ENCODE results near the gene MYH6.

The MYH6 gene

DNA sequence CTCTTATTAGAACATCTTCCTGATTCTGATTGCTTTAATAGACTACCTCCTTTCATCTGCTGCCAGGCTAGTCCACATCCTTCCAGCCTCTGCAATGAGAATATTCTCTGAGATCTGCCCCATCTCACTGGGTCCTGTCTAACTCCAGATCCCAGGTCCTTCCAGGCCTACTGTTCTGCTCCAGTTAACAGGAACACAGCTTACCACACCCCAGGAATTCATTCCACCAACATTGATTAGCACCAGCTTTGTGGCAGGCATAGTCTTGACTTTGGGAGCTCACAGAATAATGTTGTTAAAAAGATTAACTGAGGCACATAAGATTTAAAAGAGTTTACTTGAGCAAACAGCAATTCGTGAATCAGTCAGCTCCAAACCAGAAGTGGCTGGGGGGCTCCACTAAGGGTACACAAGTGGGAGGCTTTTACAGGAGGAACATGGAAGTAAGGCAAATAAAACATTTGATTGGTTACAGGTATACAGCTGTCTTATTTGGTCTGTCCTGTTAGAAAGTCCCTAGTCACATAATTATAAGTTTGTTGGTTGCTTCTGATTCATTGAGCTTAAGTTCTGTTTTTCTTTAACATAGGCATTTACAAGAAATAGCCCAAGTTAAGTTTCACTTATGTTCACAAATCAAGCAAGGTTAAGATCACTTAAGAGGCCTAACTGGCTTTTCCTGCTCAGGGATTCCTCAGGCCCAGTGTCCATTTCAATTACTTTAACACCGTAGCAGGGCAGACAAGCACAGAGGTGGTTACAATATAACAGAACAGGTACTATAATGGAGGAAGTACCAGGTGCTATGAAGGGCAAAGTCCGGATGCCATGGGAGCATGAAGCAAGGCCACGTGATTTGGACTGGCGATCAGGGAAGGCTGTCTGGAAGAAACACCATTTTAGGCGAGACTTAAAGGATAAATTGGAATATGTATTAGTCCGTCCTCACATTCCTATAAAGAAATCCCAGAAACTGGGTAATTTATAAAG is 39.6 kb upstream of the MYH6 start:
- no peak overlapping the region for H3K4me3 ChIP-seq (ENCODE audit: low read length)
- TF ChIP-seq, protein P1, sequence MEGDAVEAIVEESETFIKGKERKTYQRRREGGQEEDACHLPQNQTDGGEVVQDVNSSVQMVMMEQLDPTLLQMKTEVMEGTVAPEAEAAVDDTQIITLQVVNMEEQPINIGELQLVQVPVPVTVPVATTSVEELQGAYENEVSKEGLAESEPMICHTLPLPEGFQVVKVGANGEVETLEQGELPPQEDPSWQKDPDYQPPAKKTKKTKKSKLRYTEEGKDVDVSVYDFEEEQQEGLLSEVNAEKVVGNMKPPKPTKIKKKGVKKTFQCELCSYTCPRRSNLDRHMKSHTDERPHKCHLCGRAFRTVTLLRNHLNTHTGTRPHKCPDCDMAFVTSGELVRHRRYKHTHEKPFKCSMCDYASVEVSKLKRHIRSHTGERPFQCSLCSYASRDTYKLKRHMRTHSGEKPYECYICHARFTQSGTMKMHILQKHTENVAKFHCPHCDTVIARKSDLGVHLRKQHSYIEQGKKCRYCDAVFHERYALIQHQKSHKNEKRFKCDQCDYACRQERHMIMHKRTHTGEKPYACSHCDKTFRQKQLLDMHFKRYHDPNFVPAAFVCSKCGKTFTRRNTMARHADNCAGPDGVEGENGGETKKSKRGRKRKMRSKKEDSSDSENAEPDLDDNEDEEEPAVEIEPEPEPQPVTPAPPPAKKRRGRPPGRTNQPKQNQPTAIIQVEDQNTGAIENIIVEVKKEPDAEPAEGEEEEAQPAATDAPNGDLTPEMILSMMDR (conservative IDR thresholded peaks at IDR 0.05; ENCODE audit: low read length), result no peak
- DNase-seq (ENCODE audit: low read depth), result no peak

DNA sequence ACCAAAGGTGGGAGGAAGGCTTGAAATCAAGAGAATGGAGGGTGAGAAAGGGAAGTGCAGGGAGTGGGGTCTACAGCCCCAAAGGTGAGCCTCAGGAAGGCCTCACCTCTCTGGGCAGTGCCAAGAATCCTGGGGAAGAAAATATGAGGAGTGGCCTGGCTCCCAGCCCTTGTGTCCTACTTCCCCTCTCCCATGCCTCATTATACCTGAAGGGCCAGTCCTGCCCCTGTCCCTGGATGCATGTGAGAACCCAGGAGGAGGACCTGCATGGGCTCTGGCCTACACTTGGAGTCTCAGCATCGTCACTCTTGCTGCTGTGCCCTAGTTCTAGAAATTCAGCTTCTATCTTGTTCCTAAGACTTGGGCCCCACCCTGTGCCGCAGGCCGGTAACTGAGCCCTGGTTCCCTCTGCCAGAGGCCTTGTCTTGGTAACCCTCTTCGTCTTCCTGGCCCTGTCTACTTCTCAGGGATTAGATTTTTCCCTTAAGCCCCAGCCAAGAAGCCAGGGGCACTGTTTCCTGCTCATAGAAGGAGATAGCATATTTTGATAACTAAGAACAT is 38.3 kb upstream of the MYH6 start:
- no peak for DNase-seq (ENCODE audit: low read depth)
- no peak overlapping the region for H3K4me3 ChIP-seq (ENCODE audit: low read length)
- TF ChIP-seq, protein P1 (conservative IDR thresholded peaks at IDR 0.05; ENCODE audit: low read length), result no peak

DNA sequence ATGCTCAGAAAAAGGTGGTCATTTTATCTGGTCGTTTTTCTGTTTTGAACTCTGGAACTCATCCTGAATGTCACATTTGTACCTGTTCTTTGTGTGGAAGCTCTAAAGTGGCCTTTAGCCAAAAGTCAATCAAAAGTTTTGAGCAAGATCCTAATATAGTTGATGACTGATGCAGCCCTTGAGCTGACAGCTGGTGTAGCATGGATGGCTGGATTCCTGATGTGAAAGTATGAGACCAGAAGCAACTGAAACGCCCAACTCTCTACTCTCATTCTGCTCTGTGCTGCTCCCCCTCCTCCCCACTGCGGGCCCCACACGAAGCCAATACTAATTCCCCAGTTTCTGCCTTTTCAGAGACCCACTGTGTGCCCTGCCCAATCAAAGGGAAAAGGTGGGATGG is 37.7 kb upstream of the MYH6 start:
- TF ChIP-seq, protein P1 (conservative IDR thresholded peaks at IDR 0.05; ENCODE audit: low read length), result no peak
- no peak for DNase-seq (ENCODE audit: low read depth)

DNA sequence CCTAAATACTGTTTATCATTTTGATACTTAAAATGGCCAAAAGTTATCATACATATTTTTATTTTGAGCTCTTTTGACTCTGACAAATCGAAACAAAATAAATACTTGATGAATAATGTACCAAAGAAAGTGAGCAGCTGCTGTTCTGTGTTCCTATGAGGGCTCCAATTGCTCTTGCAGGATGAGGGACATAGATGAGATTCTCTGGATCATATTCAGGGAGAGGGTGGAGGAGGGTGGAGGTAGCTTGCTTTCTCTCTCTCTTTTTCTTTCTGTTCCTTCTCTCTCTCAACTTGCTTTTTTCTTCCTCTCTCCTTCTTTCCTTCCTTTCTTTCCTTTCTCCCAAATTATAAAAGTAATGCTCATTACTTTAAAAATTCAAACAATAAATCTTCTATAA is 36.2 kb upstream of the MYH6 start:
- no peak overlapping the region for H3K4me3 ChIP-seq (ENCODE audit: low read length)
- TF ChIP-seq, protein P1 (conservative IDR thresholded peaks at IDR 0.05; ENCODE audit: low read length), result no peak
- no peak for DNase-seq (ENCODE audit: low read depth)

More for the DNA sequence above, 37.7 kb upstream of the MYH6 start:
- no peak overlapping the region for H3K4me3 ChIP-seq (ENCODE audit: low read length)

DNA sequence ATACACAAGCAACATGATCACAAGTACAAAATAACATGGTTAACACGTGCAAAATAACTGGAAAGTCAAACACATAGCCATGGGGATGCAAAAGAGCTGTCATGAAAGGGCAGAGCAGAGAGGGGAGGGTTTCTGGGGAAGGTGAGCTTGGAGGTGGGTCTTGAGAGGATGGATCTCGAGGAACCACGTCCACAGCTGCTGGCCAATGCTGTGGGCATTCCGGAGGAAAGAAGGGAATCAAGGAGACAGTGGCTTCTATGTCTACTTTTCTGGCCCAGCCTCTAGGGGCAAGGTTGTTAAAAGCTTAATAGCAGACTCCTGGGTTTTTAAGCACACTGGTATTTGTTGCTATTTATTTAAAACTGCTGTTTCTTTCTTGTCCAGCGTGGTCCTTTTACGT is 35.8 kb upstream of the MYH6 start:
- TF ChIP-seq, protein P1 (conservative IDR thresholded peaks at IDR 0.05; ENCODE audit: low read length), result no peak
- no peak for DNase-seq (ENCODE audit: low read depth)
- H3K4me3 ChIP-seq (ENCODE audit: low read length), result no peak overlapping the region

DNA sequence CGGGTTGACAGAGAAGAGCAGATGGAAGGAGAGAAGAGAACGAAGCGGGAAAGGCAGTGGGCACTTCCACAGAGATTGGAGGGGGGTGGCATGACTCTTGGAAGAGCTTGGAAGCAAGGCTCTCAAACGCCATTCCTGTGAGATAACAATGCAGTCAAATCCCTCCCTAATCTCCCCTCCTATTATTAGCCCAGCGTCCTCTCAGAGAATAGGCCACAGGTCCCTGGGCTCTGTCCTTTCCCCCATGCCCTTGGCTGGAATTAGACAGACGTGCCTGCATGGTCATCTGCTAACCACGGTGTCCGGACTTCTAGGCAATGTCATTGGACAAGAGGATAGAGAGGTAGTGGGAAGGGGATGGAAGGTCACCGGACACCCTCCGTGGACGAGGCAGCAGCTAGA is 35.3 kb upstream of the MYH6 start:
- DNase-seq (ENCODE audit: low read depth), result no peak
- TF ChIP-seq, protein P1 (conservative IDR thresholded peaks at IDR 0.05; ENCODE audit: low read length), result no peak
- H3K4me3 ChIP-seq (ENCODE audit: low read length), result no peak overlapping the region

Data from AG10803 (cell line).